T-cell (primary cell): ENCODE data around the gene BPHL. TPM values are rescaled to one million over a fixed set of nuclear protein-coding genes. Genes with fewer than 3 reads are reported as not detected.
"Not testable (repeated sequence)": the region's sequence is repeated elsewhere in the genome, so short reads cannot be mapped to it uniquely, and the experiment has no call there.

ENCODE experiments used
- ATAC-seq, 4 experiments: fragments of 200-7000 bp in 3 of 4; fragments of 150-1000 bp in 1 of 4; cut with Tn5 transposase; replicated peaks in 1 of 4; 1 replicate in 3 of 4; 2 replicates in 1 of 4; pipeline ENCODE4 v1.10.0; 2021; ENCODE audit warnings: moderate library complexity in 3 of 4, mild to moderate bottlenecking in 2 of 4, moderate number of reproducible peaks in 1 of 4
- CTCF ChIA-PET, 2 donors: fragments of 300-600 bp; sonication (Branson Sonifier 250); formaldehyde crosslinking; loops; one replicate each; lab custom pipeline; 2022; ENCODE audit warnings: antibody characterized with exemption in 2 of 2; lab: Charles Lee
- POLR2A ChIA-PET, 2 donors: fragments of 300-600 bp; sonication (Branson Sonifier 250); formaldehyde crosslinking; loops; one replicate each; lab custom pipeline; 2022; ENCODE audit warnings: antibody characterized with exemption in 2 of 2; lab: Charles Lee
- DNase-seq, 35 experiments: peaks; one replicate each; pipeline versions ENCODE4 v3.0.0 to v3.0.0-alpha.2; 2013 to 2023
- H3K27ac ChIP-seq: one replicate; pipeline ENCODE4 v1.5.1; 2013; ENCODE audit warnings: low read length
- H3K27me3 ChIP-seq, 2 experiments: replicated peaks in 1 of 2; 1 replicate in 1 of 2; 2 replicates in 1 of 2; pipeline versions ENCODE4 v1.6.1 to v1.7.0; 2013; ENCODE audit warnings: low read length in 1 of 2, mixed read lengths in 1 of 2; ENCODE audit not compliant: control insufficient read depth in 2 of 2, insufficient read depth in 2 of 2; ENCODE audit errors: extremely low read depth in 1 of 2
- H3K36me3 ChIP-seq, 2 donors: 1 replicate in 1 of 2; 2 replicates in 1 of 2; pipeline versions ENCODE4 v1.6.1 to v1.7.0; 2013; ENCODE audit warnings: low read length in 1 of 2; ENCODE audit not compliant: control insufficient read depth in 2 of 2, insufficient read depth in 1 of 2; ENCODE audit errors: extremely low read depth in 1 of 2
- H3K4me1 ChIP-seq, 2 experiments: 1 replicate in 1 of 2; 2 replicates in 1 of 2; pipeline versions ENCODE4 v1.6.1 to v1.7.0; 2013; ENCODE audit warnings: low read length in 2 of 2, mixed read lengths in 1 of 2; ENCODE audit not compliant: insufficient read depth in 2 of 2, control insufficient read depth in 1 of 2; ENCODE audit errors: extremely low read depth in 1 of 2
- H3K4me3 ChIP-seq, 2 donors: 1 replicate in 1 of 2; 2 replicates in 1 of 2; pipeline versions ENCODE4 v1.5.1 to v1.7.0; 2013; ENCODE audit warnings: mild to moderate bottlenecking in 2 of 2, low read length in 1 of 2, moderate library complexity in 1 of 2; ENCODE audit not compliant: control insufficient read depth in 1 of 2; ENCODE audit errors: extremely low read depth in 1 of 2
- H3K9me3 ChIP-seq: 2 replicates; pipeline ENCODE4 v1.7.0; 2013
- H3K27ac Mint-ChIP-seq, 2 donors: one replicate each; pipeline ENCODE4 v1.8.0; 2020 to 2021; ENCODE audit warnings: mild to moderate bottlenecking in 2 of 2, mixed read lengths in 2 of 2
- H3K27me3 Mint-ChIP-seq, 2 donors: one replicate each; pipeline ENCODE4 v1.8.0; 2021 to 2022; ENCODE audit warnings: mixed read lengths in 2 of 2
- H3K36me3 Mint-ChIP-seq: one replicate; pipeline ENCODE4 v1.8.0; 2021; ENCODE audit warnings: mixed read lengths
- H3K4me1 Mint-ChIP-seq, 3 donors: one replicate each; pipeline ENCODE4 v1.8.0; 2020 to 2022; ENCODE audit warnings: mixed read lengths in 3 of 3, mild to moderate bottlenecking in 1 of 3
- H3K4me3 Mint-ChIP-seq, 3 donors: one replicate each; pipeline ENCODE4 v1.8.0; 2020 to 2022; ENCODE audit warnings: mild to moderate bottlenecking in 3 of 3, mixed read lengths in 3 of 3, moderate library complexity in 3 of 3
- H3K9me3 Mint-ChIP-seq, 3 donors: one replicate each; pipeline ENCODE4 v1.8.0; 2020 to 2022; ENCODE audit warnings: mixed read lengths in 3 of 3
- WGBS: methylation state at CpG from one replicate; pipeline ENCODE4 v1.1.5; 2013; ENCODE audit warnings: missing lambda C conversion rate; ENCODE audit not compliant: insufficient coverage; 5-methylcytosine and 5-hydroxymethylcytosine counted together
- total RNA-seq, 35 experiments: library from RNA in 6 of 35; stranded (reverse) in 6 of 35; fragments of 120-200 nt in 1 of 35; gene quantifications; one replicate each; pipeline versions ENCODE4 v1.2.1 to v1.2.4 and lab custom pipeline; 2013 to 2026

BPHL gene
- total RNA-seq, 5 donors from 2014 or later (not counting 1 experiment from before 2014, with no cell fraction given): 7.1 to 12.4 (median 11.0) TPM

GRCh38 chr6:3188262-3188661 lies 69.8 kb downstream of the BPHL start:
- Histone ChIP-seq H3K36me3 (no peaks in the 10 kb centered on the region), H3K9me3 (no peaks in the 10 kb centered on the region), H3K27ac (no peak overlapping the region), H3K27me3 (peaks cover 0 to 22% of the 10 kb centered on the region in 2 experiments), H3K4me1 (no peaks in the 10 kb centered on the region), H3K4me3 (no peak overlapping the region)
- ChIA-PET CTCF (no interaction called here), POLR2A (no interaction called here)
- no peak for DNase-seq
- Mint-ChIP-seq H3K27ac (no peak overlapping the region), H3K27me3 (peaks cover 14 to 20% of the 10 kb centered on the region in 2 donors), H3K4me1 (no peaks in the 10 kb centered on the region), H3K36me3 (no peaks in the 10 kb centered on the region), H3K9me3 (no peaks in the 10 kb centered on the region), H3K4me3 (no peak overlapping the region)
- no peak for ATAC-seq
- WGBS: no CpG with 5 or more reads among the region's 7 CpGs

- H3K4me3 ChIP-seq, H3K27ac Mint-ChIP-seq, H3K4me1 ChIP-seq, ATAC-seq, CTCF ChIA-PET, H3K4me3 Mint-ChIP-seq, H3K4me1 Mint-ChIP-seq, H3K36me3 ChIP-seq, H3K36me3 Mint-ChIP-seq, DNase-seq, POLR2A ChIA-PET, H3K9me3 Mint-ChIP-seq, H3K9me3 ChIP-seq, H3K27ac ChIP-seq: not testable (repeated sequence)
- H3K27me3 Mint-ChIP-seq: peaks cover 13 to 20% of the 10 kb centered on the region in 2 donors
- H3K27me3 ChIP-seq: peaks cover 0 to 25% of the 10 kb centered on the region in 2 experiments
- 85% methylated on average over 5 of the region's 10 CpGs for WGBS
Measured at GRCh38 chr6:3189192-3189591, 70.7 kb downstream of the BPHL start.

GRCh38 chr6:3190056-3190455 lies 71.5 kb downstream of the BPHL start:
- no peaks in the 10 kb centered on the region for H3K36me3 ChIP-seq
- no peak for DNase-seq
- peaks cover 7 to 14% of the 10 kb centered on the region in 2 donors for H3K27me3 Mint-ChIP-seq
- H3K27me3 ChIP-seq: peaks cover 0 to 25% of the 10 kb centered on the region in 2 experiments
- ChIA-PET POLR2A (no interaction called here), CTCF (interaction anchor here in 1 of 2 donors (0.6 kb wide), 1 partner anchor 721 kb away, joined by 3 read pairs; no protein-coding TSS in a partner anchor)
- H3K4me1 Mint-ChIP-seq: no peaks in the 10 kb centered on the region
- H3K9me3 Mint-ChIP-seq: no peaks in the 10 kb centered on the region
- H3K36me3 Mint-ChIP-seq: no peaks in the 10 kb centered on the region
- no peak overlapping the region for H3K27ac Mint-ChIP-seq
- no peaks in the 10 kb centered on the region for H3K4me1 ChIP-seq
- H3K4me3 Mint-ChIP-seq: no peak overlapping the region
- H3K27ac ChIP-seq: no peak overlapping the region
- no peaks in the 10 kb centered on the region for H3K9me3 ChIP-seq
- no peak for ATAC-seq
- 92% methylated on average over 2 of the region's 4 CpGs for WGBS
- no peak overlapping the region for H3K4me3 ChIP-seq

GRCh38 chr6:3190779-3191178 lies 72.3 kb downstream of the BPHL start:
- 83% methylated on average over 4 of the region's 5 CpGs for WGBS
- Mint-ChIP-seq H3K4me3 (no peak overlapping the region), H3K9me3 (no peaks in the 10 kb centered on the region), H3K27me3 (peaks cover 3 to 8% of the 10 kb centered on the region in 2 donors), H3K36me3 (no peaks in the 10 kb centered on the region), H3K4me1 (no peaks in the 10 kb centered on the region), H3K27ac (no peak overlapping the region)
- ATAC-seq (no peak), DNase-seq (no peak)
- Histone ChIP-seq H3K27me3 (peaks cover 0 to 29% of the 10 kb centered on the region in 2 experiments), H3K4me1 (no peaks in the 10 kb centered on the region), H3K4me3 (no peak overlapping the region), H3K36me3 (no peaks in the 10 kb centered on the region), H3K9me3 (no peaks in the 10 kb centered on the region), H3K27ac (no peak overlapping the region)
- ChIA-PET CTCF (interaction anchor here in 1 of 2 donors (0.6 kb wide), 1 partner anchor 722 kb away, joined by 3 read pairs; no protein-coding TSS in a partner anchor), POLR2A (no interaction called here)

- DNase-seq (no peak), ATAC-seq (no peak)
- H3K36me3 ChIP-seq: no peaks in the 10 kb centered on the region
- no peaks in the 10 kb centered on the region for H3K9me3 Mint-ChIP-seq
- H3K27ac Mint-ChIP-seq: no peak overlapping the region
- H3K4me1 Mint-ChIP-seq: no peaks in the 10 kb centered on the region
- H3K27me3 ChIP-seq: peaks cover 0 to 25% of the 10 kb centered on the region in 2 experiments
- H3K4me3 ChIP-seq: no peak overlapping the region
- CTCF ChIA-PET: no interaction called here
- H3K27me3 Mint-ChIP-seq: peaks cover 3 to 7% of the 10 kb centered on the region in 2 donors
- POLR2A ChIA-PET: no interaction called here
- H3K4me1 ChIP-seq: no peaks in the 10 kb centered on the region
- H3K36me3 Mint-ChIP-seq: no peaks in the 10 kb centered on the region
- no peak overlapping the region for H3K27ac ChIP-seq
- 87% methylated on average over 19 of the region's 23 CpGs for WGBS
- no peaks in the 10 kb centered on the region for H3K9me3 ChIP-seq
- no peak overlapping the region for H3K4me3 Mint-ChIP-seq
Measured at GRCh38 chr6:3193102-3193849, 74.8 kb downstream of the BPHL start.

GRCh38 chr6:3194535-3195419 lies 76.3 kb downstream of the BPHL start:
- ChIA-PET CTCF (no interaction called here), POLR2A (no interaction called here)
- Histone ChIP-seq H3K9me3 (no peaks in the 10 kb centered on the region), H3K4me3 (no peak overlapping the region), H3K36me3 (no peaks in the 10 kb centered on the region), H3K27ac (no peak overlapping the region), H3K27me3 (peaks cover 0 to 21% of the 10 kb centered on the region in 2 experiments), H3K4me1 (no peaks in the 10 kb centered on the region)
- peaks cover 0 to 2% (median 0%) of the 10 kb centered on the region in 3 donors for H3K9me3 Mint-ChIP-seq
- H3K4me1 Mint-ChIP-seq: no peaks in the 10 kb centered on the region
- DNase-seq (peak in 1 of 35 experiments; percentile 8), ATAC-seq (no peak)
- H3K27ac Mint-ChIP-seq: no peak overlapping the region
- no peak overlapping the region for H3K4me3 Mint-ChIP-seq
- no peaks in the 10 kb centered on the region for H3K36me3 Mint-ChIP-seq
- no peaks in the 10 kb centered on the region for H3K27me3 Mint-ChIP-seq
- 54% methylated on average over 11 of the region's 19 CpGs for WGBS
